ENCODE measurements around the gene COL8A2.
A peak's percentile ranks its signal among the peaks of the same experiment; 100 is the strongest.

The COL8A2 gene

DNA sequence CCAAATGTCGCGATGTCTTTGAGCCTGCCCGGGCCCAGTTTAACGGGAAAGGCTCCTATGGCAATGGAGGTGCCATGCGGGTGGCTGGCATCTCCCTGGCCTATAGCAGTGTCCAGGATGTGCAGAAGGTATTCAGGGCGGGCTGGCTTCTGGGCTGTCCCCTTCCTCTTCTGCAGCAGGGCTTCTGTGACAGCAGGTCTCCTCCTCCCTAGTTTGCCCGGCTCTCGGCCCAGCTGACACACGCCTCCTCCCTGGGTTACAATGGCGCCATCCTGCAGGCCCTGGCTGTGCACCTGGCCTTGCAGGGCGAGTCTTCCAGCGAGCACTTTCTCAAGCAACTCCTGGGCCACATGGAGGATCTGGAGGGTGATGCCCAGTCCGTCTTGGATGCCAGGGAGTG is 33.3 kb downstream of the COL8A2 start:
- no peak overlapping the region for H3K4me3 ChIP-seq (replicated peaks in 1 of 2; ENCODE audit: low read depth in 2 of 2, low read length in 2 of 2)
- no peak for DNase-seq (ENCODE audit: low read depth in 2 of 2)
- TF ChIP-seq, protein P1, sequence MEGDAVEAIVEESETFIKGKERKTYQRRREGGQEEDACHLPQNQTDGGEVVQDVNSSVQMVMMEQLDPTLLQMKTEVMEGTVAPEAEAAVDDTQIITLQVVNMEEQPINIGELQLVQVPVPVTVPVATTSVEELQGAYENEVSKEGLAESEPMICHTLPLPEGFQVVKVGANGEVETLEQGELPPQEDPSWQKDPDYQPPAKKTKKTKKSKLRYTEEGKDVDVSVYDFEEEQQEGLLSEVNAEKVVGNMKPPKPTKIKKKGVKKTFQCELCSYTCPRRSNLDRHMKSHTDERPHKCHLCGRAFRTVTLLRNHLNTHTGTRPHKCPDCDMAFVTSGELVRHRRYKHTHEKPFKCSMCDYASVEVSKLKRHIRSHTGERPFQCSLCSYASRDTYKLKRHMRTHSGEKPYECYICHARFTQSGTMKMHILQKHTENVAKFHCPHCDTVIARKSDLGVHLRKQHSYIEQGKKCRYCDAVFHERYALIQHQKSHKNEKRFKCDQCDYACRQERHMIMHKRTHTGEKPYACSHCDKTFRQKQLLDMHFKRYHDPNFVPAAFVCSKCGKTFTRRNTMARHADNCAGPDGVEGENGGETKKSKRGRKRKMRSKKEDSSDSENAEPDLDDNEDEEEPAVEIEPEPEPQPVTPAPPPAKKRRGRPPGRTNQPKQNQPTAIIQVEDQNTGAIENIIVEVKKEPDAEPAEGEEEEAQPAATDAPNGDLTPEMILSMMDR (IDR thresholded peaks at IDR 0.05; ENCODE audit: low read depth, low read length): no peak

DNA sequence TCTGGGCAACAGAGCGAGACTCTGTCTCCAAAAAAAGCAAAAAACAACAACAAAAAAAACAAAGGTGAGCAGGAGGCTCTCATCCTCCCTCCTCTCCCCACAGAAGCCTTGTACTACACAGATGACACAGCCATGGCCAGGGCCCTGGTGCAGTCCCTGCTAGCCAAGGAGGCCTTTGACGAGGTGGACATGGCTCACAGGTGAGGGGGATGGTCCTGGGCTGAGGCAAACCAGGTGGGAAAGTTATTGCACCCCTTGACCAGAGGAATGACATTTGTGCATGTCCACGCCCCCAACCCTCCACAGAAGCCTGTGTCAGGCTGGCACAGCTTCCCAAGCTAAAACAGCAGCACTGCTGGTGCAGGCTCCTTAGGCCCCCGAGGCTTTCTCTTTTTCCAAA is 33.9 kb downstream of the COL8A2 start:
- no peak overlapping the region for H3K4me3 ChIP-seq (replicated peaks in 1 of 2; ENCODE audit: low read depth in 2 of 2, low read length in 2 of 2)
- no peak for DNase-seq (ENCODE audit: low read depth in 2 of 2)
- TF ChIP-seq, protein P1 (IDR thresholded peaks at IDR 0.05; ENCODE audit: low read depth, low read length): no peak

DNA sequence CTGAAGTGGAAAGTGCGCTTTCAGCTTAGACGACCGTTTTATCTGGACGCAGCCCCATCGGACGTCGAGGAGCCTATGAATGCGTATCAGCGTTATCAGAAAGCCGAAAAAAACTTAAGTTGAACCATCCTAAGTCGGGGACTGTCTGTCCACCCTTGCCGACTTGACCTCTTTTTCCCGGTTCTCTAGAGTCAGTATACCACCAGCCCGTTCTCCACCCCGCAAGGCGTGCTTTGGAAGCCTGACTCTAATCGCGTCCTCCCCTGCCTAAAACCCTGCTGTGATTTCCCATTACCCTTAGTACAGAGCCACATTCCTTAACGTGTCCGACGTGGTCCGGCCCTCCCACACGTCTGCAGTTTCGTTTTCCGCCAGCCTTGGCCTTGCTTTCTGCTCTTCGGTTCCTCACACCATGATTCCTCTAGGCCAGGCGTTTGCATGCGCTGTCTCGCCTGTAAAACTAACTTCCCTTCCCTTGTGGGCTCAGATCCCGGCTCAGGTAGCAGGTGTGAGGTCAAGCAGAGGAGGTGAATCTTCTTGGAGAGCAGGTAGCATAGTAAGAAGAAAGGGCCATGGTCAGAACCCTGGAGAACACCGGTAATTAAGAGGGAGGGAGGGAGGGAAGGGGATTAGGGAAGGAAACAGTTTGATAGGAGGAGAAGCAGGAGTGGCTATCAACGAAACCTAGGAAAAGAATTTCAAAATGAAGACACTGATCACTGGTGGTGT is 35.5 kb downstream of the COL8A2 start:
- TF ChIP-seq, protein P1 (IDR thresholded peaks at IDR 0.05; ENCODE audit: low read depth, low read length): no peak
- peak overlapping the region; percentile 88 to 97 for H3K4me3 ChIP-seq (replicated peaks in 1 of 2; ENCODE audit: low read depth in 2 of 2, low read length in 2 of 2)
- peak; percentile 52 to 62 for DNase-seq (ENCODE audit: low read depth in 2 of 2)

DNA sequence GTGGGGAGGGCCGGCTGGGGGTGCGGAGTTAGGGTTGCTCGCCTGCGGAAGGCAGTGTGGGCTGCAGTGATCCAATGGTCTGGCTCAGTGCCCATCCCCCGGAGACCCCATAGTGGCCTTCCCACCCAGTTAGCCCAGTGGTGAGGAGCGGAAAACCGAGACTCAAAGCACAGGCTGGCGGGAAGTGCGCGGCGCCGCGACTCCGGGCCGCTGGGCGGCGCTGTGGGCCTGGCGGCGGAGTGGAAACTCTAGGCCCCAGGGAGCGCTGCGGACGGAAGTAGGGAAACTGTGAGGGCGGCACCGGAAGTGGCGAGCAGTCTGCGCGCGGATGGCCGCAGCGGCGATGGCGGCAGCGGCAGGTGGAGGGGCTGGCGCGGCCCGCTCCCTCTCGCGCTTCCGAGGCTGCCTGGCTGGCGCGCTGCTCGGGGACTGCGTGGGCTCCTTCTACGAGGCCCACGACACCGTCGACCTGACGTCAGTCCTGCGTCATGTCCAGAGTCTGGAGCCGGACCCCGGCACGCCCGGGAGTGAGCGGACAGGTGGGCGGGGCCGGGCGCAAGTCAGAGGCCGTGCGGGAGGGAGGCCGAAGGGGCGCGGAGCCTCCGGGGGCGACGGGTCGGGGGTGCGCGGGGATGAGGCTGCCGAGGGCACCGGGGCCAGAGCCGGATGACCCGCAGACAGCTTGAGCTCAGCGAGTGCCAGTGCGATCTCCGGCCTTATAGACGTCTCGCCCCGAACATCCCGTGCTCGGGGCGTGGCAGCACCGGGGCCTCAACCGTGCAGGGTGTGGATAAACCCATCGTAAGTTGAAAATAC is 36.2 kb downstream of the COL8A2 start, which contains the start of gene ADPRS:
TSS of gene ADPRS (plus strand) at position 316 of the 816 bp plus-strand sequence. CDS start at position 329, 13 bp downstream.
- peak within 1 kb of the TSS; percentile 88 to 97 for H3K4me3 ChIP-seq (replicated peaks in 1 of 2; ENCODE audit: low read depth in 2 of 2, low read length in 2 of 2)
- peak; percentile 90 to 93 for DNase-seq (ENCODE audit: low read depth in 2 of 2)
- TF ChIP-seq, protein P1 (IDR thresholded peaks at IDR 0.05; ENCODE audit: low read depth, low read length): peak; percentile 66

DNA sequence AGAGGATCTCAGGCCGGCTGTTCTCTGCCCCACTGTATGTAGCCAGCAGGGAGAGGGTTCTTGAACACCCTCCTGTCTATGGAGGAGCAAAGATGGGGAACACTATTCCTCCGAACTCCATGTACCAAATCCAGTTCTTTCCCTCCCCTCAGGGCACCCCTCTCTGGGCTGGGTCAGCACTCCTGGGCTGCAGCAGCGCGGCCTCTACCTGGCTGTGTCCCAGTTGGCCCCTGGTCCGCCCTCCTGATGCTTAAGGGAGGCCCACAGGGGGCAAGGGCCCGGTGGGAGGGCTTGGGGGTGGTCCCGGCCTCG is 36.8 kb downstream of the COL8A2 start:
- DNase-seq (ENCODE audit: low read depth in 2 of 2): no peak
- peak overlapping the region; percentile 45 to 97 for H3K4me3 ChIP-seq (replicated peaks in 1 of 2; ENCODE audit: low read depth in 2 of 2, low read length in 2 of 2)
- TF ChIP-seq, protein P1 (IDR thresholded peaks at IDR 0.05; ENCODE audit: low read depth, low read length): no peak

DNA sequence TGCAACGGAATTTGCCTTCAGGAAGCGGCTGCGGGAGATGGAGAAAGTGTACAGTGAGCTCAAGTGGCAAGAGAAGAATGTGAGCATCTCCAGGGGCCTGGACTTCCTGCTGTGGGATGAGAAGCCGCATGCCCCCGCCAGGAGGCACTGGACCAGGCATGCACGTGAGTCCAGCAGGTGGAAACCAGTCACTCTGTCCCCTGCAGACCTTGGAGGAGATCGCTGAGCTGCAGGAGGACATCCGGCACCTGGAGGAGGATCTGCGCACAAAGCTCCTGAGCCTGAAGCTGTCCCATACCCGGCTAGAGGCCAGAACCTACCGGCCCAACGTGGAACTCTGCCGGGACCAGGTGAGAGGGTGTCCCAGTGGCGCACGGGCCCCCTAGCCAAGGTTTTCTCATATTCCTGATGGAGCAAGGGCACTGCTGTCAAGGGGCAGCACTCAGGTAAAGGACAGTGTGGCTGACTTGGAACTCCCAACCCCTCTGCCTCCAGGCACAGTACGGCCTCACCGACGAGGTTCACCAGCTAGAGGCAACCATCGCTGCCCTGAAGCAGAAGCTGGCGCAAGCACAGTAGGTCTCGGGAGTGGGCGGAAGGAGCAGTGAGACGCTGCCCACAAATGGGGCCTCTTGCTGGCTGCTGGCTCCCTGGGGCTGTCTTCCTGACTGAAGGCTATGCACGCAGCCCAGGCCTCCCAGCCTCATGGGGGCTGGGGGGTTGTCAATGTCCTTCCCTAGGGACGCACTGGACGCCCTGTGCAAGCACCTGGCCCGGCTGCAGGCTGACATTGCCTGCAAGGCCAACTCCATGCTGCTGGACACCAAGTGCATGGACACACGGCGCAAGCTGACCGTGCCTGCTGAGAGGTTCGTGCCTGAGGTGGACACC is 37.5 kb downstream of the COL8A2 start:
- no peak for DNase-seq (ENCODE audit: low read depth in 2 of 2)
- TF ChIP-seq, protein P1 (IDR thresholded peaks at IDR 0.05; ENCODE audit: low read depth, low read length): peak; percentile 0
- no peak overlapping the region for H3K4me3 ChIP-seq (replicated peaks in 1 of 2; ENCODE audit: low read depth in 2 of 2, low read length in 2 of 2)
